ENCODE results near the gene STAG3. TPM values are rescaled to one million over a fixed set of nuclear protein-coding genes. Genes with fewer than 3 reads are reported as not detected.
"Not testable (repeated sequence)": the region's sequence is repeated elsewhere in the genome, so short reads cannot be mapped to it uniquely, and the experiment has no call there.

The STAG3 gene
- total and polyA plus RNA-seq, 2 donors (not counting 3 experiments of a cell fraction or from before 2014, with no cell fraction given) = 0.29 to 1.4 TPM

- no peaks in the 10 kb centered on the region for H3K79me2 ChIP-seq (ENCODE audit: control insufficient read depth, insufficient read depth, low read length)
- dilution Hi-C loops (cut with MboI; ENCODE audit: extremely low pct_ligation_motif_present, low sequenced_read_pairs) = no loop called here
- H3K4me3 ChIP-seq (replicated peaks in 1 of 3; ENCODE audit: insufficient read depth in 1 of 3, low read depth in 1 of 3, low read length in 3 of 3) = no peak overlapping the region
- no TSS peak for BruUV-seq (replicated peaks)
- TF ChIP-seq CTCF (IDR thresholded peaks at IDR 0.05; ENCODE audit: extremely low read depth in 1 of 2, insufficient read depth in 1 of 2, low read depth in 1 of 2, low read length in 2 of 2) (no peak), GATA2 (IDR thresholded peaks at IDR 0.05; ENCODE audit: insufficient read depth, insufficient read length, low read depth, low read length) (no peak), JUN (IDR thresholded peaks at IDR 0.05; ENCODE audit: borderline replicate concordance, insufficient read depth, insufficient read length, low read depth) (no peak), FOS (IDR thresholded peaks at IDR 0.05; ENCODE audit: borderline replicate concordance, insufficient read depth, low read length) (no peak), MYC (IDR thresholded peaks at IDR 0.05; ENCODE audit: low read depth, low read length) (no peak), POLR2AphosphoS5 (IDR thresholded peaks at IDR 0.05; ENCODE audit: insufficient read depth, low read depth, low read length) (no peak), EZH2 (IDR thresholded peaks at IDR 0.05; ENCODE audit: borderline replicate concordance, low read depth, low read length, severe bottlenecking) (no peak), POLR2A (IDR thresholded peaks at IDR 0.05; ENCODE audit: low read depth, low read length) (no peak)
- TF ChIP-seq, protein P1, sequence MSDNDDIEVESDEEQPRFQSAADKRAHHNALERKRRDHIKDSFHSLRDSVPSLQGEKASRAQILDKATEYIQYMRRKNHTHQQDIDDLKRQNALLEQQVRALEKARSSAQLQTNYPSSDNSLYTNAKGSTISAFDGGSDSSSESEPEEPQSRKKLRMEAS (IDR thresholded peaks at IDR 0.05; ENCODE audit: insufficient read depth, insufficient read length) = no peak
- peaks cover 3 to 9% of the 10 kb centered on the region in 2 experiments for H3K27me3 ChIP-seq (ENCODE audit: control insufficient read depth in 2 of 2, insufficient read depth in 2 of 2, low read length in 2 of 2)
- H2AFZ ChIP-seq (ENCODE audit: low read depth, low read length) = no peak overlapping the region
- intact Hi-C loops (cut with micrococcal nuclease) = no loop called here
- no peaks in the 10 kb centered on the region for H4K20me1 ChIP-seq (replicated peaks; ENCODE audit: control insufficient read depth, extremely low read depth, insufficient read depth, low read length)
- no peak for FAIRE-seq
- H3K9me1 ChIP-seq (replicated peaks; ENCODE audit: control insufficient read depth, extremely low read depth, insufficient read depth, low read length) = no peaks in the 10 kb centered on the region
- ChIA-PET POLR2A (no interaction called here), CTCF (no interaction called here)
- no peaks in the 10 kb centered on the region for H3K9me3 ChIP-seq (replicated peaks; ENCODE audit: control insufficient read depth, insufficient read depth, low read length)
- DNase-seq (ENCODE audit: low read depth, low spot score) = no peak
- H3K4me2 ChIP-seq (ENCODE audit: insufficient read depth, low read length) = no peak overlapping the region
- no peak overlapping the region for H3K27ac ChIP-seq (ENCODE audit: insufficient read depth, low read depth, low read length)
- no peaks in the 10 kb centered on the region for H3K36me3 ChIP-seq (ENCODE audit: control insufficient read depth in 2 of 2, extremely low read depth in 1 of 2, insufficient read depth in 2 of 2, low read length in 2 of 2)
- no peak overlapping the region for H3K9ac ChIP-seq (replicated peaks; ENCODE audit: extremely low read depth, insufficient read depth, low read length)
- no peaks in the 10 kb centered on the region for H3K4me1 ChIP-seq (ENCODE audit: control insufficient read depth, extremely low read depth, insufficient read depth, low read length)
Observed at GRCh38 chr7:100191775-100192174, 14.1 kb downstream of the STAG3 start.

- DNase-seq (ENCODE audit: low read depth, low spot score); H3K36me3 ChIP-seq (ENCODE audit: control insufficient read depth in 2 of 2, extremely low read depth in 1 of 2, insufficient read depth in 2 of 2, low read length in 2 of 2); H3K9me1 ChIP-seq (replicated peaks; ENCODE audit: control insufficient read depth, extremely low read depth, insufficient read depth, low read length); dilution Hi-C loops (cut with MboI; ENCODE audit: extremely low pct_ligation_motif_present, low sequenced_read_pairs); H3K79me2 ChIP-seq (ENCODE audit: control insufficient read depth, insufficient read depth, low read length); H3K27ac ChIP-seq (ENCODE audit: insufficient read depth, low read depth, low read length); H4K20me1 ChIP-seq (replicated peaks; ENCODE audit: control insufficient read depth, extremely low read depth, insufficient read depth, low read length); BruUV-seq (replicated peaks); H3K4me3 ChIP-seq (replicated peaks in 1 of 3; ENCODE audit: insufficient read depth in 1 of 3, low read depth in 1 of 3, low read length in 3 of 3); FAIRE-seq; H2AFZ ChIP-seq (ENCODE audit: low read depth, low read length); intact Hi-C loops (cut with micrococcal nuclease); POLR2A ChIA-PET; H3K9me3 ChIP-seq (replicated peaks; ENCODE audit: control insufficient read depth, insufficient read depth, low read length); H3K27me3 ChIP-seq (ENCODE audit: control insufficient read depth in 2 of 2, insufficient read depth in 2 of 2, low read length in 2 of 2); H3K9ac ChIP-seq (replicated peaks; ENCODE audit: extremely low read depth, insufficient read depth, low read length); H3K4me1 ChIP-seq (ENCODE audit: control insufficient read depth, extremely low read depth, insufficient read depth, low read length); H3K4me2 ChIP-seq (ENCODE audit: insufficient read depth, low read length): not testable (repeated sequence)
- CTCF ChIA-PET = interaction anchor here (0.6 to 1.6 kb wide), 2 partner anchors 10 to 13 kb away, joined by 4 to 5 read pairs; no protein-coding TSS in a partner anchor
Observed at GRCh38 chr7:100192281-100192862, 14.7 kb downstream of the STAG3 start.

All from endothelial cell of umbilical vein (primary cell).